HCT116 (cell line): Measurements from ENCODE around the gene TNNI3. TPM values are rescaled to one million over a fixed set of nuclear protein-coding genes. Genes with fewer than 3 reads are reported as not detected.

Experiments
- ATAC-seq: fragments of 200-7000 bp; cut with Tn5 transposase; 2 replicates; pipeline ENCODE4 v1.9.1; 2020; ENCODE audit warnings: mild to moderate bottlenecking, moderate library complexity
- BruUV-seq: library from RNA; stranded (reverse); fragments of 400-500 nt; replicated peaks from 2 replicates; lab custom pipeline; 2021; lab: Mats Ljungman, UMichigan
- CTCF ChIA-PET: fragments of 300-600 bp; sonication (Branson Sonifier 250); formaldehyde crosslinking; loops from one replicate; lab custom pipeline; 2021; ENCODE audit warnings: antibody characterized with exemption; lab: Charles Lee
- POLR2A ChIA-PET: fragments of 300-600, 350-600 bp; sonication (Branson Sonifier 250); formaldehyde crosslinking; loops from one replicate; lab custom pipeline; 2021; ENCODE audit warnings: antibody characterized with exemption; lab: Charles Lee
- RAD21 ChIA-PET, 2 experiments: fragments of 300-600 bp; sonication (Branson Sonifier 250); formaldehyde crosslinking; loops; one replicate each; lab custom pipeline; 2023; ENCODE audit warnings: low total read pairs in 2 of 2; ENCODE audit not compliant: uncharacterized antibody in 2 of 2, unreplicated experiment in 2 of 2, low non-redundant PET in 1 of 2; lab: Charles Lee
- DNase-seq: peaks from one replicate; pipeline ENCODE4 v3.0.0-alpha.2; 2010; ENCODE audit warnings: low read depth, low spot score
- H2AFZ ChIP-seq: fragments of 200-600 bp; shearing (Covaris generic), sonication (generic); 2 replicates; pipeline ENCODE4 v1.6.1; 2017; ENCODE audit warnings: low read depth, mixed run types, mixed read lengths, antibody characterized with exemption, low read length; ENCODE audit not compliant: poor library complexity, severe bottlenecking
- H3K27ac ChIP-seq: 2 replicates; pipeline ENCODE4 v1.5.1; 2012; ENCODE audit warnings: low read depth, low read length
- H3K27me3 ChIP-seq: fragments of 200-600 bp; sonication (generic); 2 replicates; pipeline ENCODE4 v1.6.1; 2016; ENCODE audit warnings: mixed run types, low read length, mixed read lengths; ENCODE audit not compliant: insufficient read depth
- H3K36me3 ChIP-seq, 2 experiments: fragments of 200-500 bp in 1 of 2; fragments of 200-600 bp in 1 of 2; sonication (Bioruptor generic) in 1 of 2; sonication (generic) in 1 of 2; 2 replicates each; pipeline versions ENCODE4 v1.5.1 to v1.6.1; 2014 to 2016; ENCODE audit warnings: low read length in 2 of 2, inconsistent platforms in 1 of 2, mixed read lengths in 1 of 2, mixed run types in 1 of 2; ENCODE audit not compliant: insufficient read depth in 2 of 2, control insufficient read depth in 1 of 2
- H3K4me1 ChIP-seq, 2 experiments: fragments of 200-600 bp in 1 of 2; sonication (generic) in 1 of 2; 2 replicates each; pipeline versions ENCODE4 v1.5.1 to v1.6.1; 2012 to 2017; ENCODE audit warnings: low read length in 2 of 2, inconsistent platforms in 1 of 2, mild to moderate bottlenecking in 1 of 2, mixed read lengths in 1 of 2, mixed run types in 1 of 2, moderate library complexity in 1 of 2; ENCODE audit not compliant: insufficient read depth in 2 of 2, control insufficient read depth in 1 of 2
- H3K4me2 ChIP-seq: fragments of 200-600 bp; sonication (generic); 2 replicates; pipeline ENCODE4 v1.6.1; 2017; ENCODE audit warnings: mixed run types, low read length, mixed read lengths
- H3K4me3 ChIP-seq, 2 experiments: fragments of 200-600 bp in 1 of 2; sonication (generic) in 1 of 2; replicated peaks in 1 of 2; 2 replicates each; pipeline ENCODE4 v1.5.1; 2011 to 2016; ENCODE audit warnings: low read length in 2 of 2, control low read depth in 1 of 2, low read depth in 1 of 2, mild to moderate bottlenecking in 1 of 2, mixed read lengths in 1 of 2, mixed run types in 1 of 2
- H3K79me2 ChIP-seq: fragments of 200-600 bp; sonication (generic); 2 replicates; pipeline ENCODE4 v1.6.1; 2017; ENCODE audit warnings: mild to moderate bottlenecking, mixed run types, low read length, moderate library complexity, mixed read lengths; ENCODE audit not compliant: insufficient read depth
- H3K9ac ChIP-seq: fragments of 200-600 bp; sonication (generic); 2 replicates; pipeline ENCODE4 v1.6.1; 2016; ENCODE audit warnings: low read length, mixed read lengths
- H3K9me2 ChIP-seq: fragments of 200-600 bp; sonication (generic), shearing (Covaris generic); 2 replicates; pipeline ENCODE4 v1.6.1; 2017; ENCODE audit warnings: mixed run types, mild to moderate bottlenecking, moderate library complexity; ENCODE audit not compliant: insufficient read depth
- H3K9me3 ChIP-seq, 2 experiments: fragments of 200-500 bp in 1 of 2; fragments of 200-600 bp in 1 of 2; sonication (Bioruptor generic) in 1 of 2; sonication (generic) in 1 of 2; 2 replicates each; pipeline ENCODE4 v1.6.1; 2014 to 2017; ENCODE audit warnings: low read length in 2 of 2, mixed read lengths in 2 of 2, inconsistent platforms in 1 of 2, low read depth in 1 of 2, mild to moderate bottlenecking in 1 of 2, mixed run types in 1 of 2, moderate library complexity in 1 of 2; ENCODE audit not compliant: control insufficient read depth in 1 of 2, insufficient read depth in 1 of 2
- H4K20me1 ChIP-seq: fragments of 200-600 bp; sonication (generic), shearing (Covaris generic); 2 replicates; pipeline ENCODE4 v1.6.1; 2017; ENCODE audit warnings: mixed run types, mild to moderate bottlenecking, moderate library complexity; ENCODE audit not compliant: insufficient read depth
- ELF1 ChIP-seq: IDR thresholded peaks from 2 replicates; pipeline ENCODE4 v1.6.1; 2012; ENCODE audit warnings: low read depth, borderline replicate concordance
- POLR2A ChIP-seq: IDR thresholded peaks from 2 replicates; pipeline ENCODE4 v1.7.0; 2011; ENCODE audit warnings: borderline replicate concordance; ENCODE audit not compliant: insufficient read depth, insufficient read length; ENCODE audit errors: extremely low read depth
- RAD21 ChIP-seq: IDR thresholded peaks from 2 replicates; pipeline ENCODE4 v1.6.1; 2012; ENCODE audit warnings: low read depth, mild to moderate bottlenecking
- SIN3A ChIP-seq: IDR thresholded peaks from 2 replicates; pipeline ENCODE4 v1.6.1; 2012; ENCODE audit warnings: low read depth
- SRF ChIP-seq: IDR thresholded peaks from 2 replicates; pipeline ENCODE4 v1.6.1; 2012; ENCODE audit warnings: low read depth
- ZNF274 ChIP-seq: fragments of 200-500 bp; sonication (Bioruptor generic); IDR thresholded peaks from 2 replicates; pipeline ENCODE4 v1.6.1; 2014; ENCODE audit warnings: mild to moderate bottlenecking, low read depth, low read length, inconsistent platforms
- intact Hi-C: fragments of 100-400 bp; cut with micrococcal nuclease; formaldehyde crosslinking; loops from 2 replicates; pipeline ENCODE4 v1.10.0; 2022
- total RNA-seq: library from RNA; stranded (reverse); gene quantifications from one replicate; pipeline ENCODE4 v1.2.1, GENCODE V29; 2021; ENCODE audit not compliant: unreplicated experiment
- TF ChIP-seq, protein P1 (sequence below): IDR thresholded peaks from 2 replicates; pipeline ENCODE4 v1.6.1; 2011; ENCODE audit warnings: mild to moderate bottlenecking, low read length, moderate library complexity; ENCODE audit not compliant: insufficient replicate concordance; ENCODE audit errors: extremely low read depth
- TF ChIP-seq, protein P2 (sequence below): IDR thresholded peaks from 2 replicates; pipeline ENCODE4 v1.6.1; 2012
- TF ChIP-seq, protein P3 (sequence below): IDR thresholded peaks from 2 replicates; pipeline ENCODE4 v1.6.1; 2012
- TF ChIP-seq, protein P4 (sequence below): IDR thresholded peaks from 2 replicates; pipeline ENCODE4 v1.6.1; 2012; ENCODE audit warnings: low read depth

The TNNI3 gene
- total RNA-seq, 1 experiment from 2014 or later: 42.1 TPM

DNA sequence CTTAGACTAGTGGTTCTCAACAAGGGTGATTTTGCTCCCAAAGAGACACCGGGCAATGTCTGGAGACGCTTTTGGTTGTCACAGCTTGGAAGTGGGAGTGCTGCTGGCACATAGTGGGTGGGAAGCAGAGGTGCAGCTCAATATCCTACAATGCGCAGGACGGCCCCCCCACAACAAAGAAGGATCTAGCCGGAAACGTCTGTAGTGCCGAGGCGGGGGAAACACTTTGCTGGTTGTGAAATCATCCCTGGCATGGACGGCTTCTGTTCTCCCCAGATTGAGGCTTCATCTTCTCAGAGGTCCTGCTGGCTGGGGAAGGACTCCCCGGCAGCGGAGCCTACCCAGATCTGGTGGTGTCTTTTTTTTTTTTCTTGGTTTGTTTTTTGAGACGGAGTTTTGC, 35.9 kb upstream of the TNNI3 start:
- no peak overlapping the region for H2AFZ ChIP-seq
- ChIA-PET CTCF (no interaction called here), POLR2A (no interaction called here), RAD21 (no interaction called here)
- BruUV-seq: no TSS peak
- H3K9me2 ChIP-seq: no peaks in the 10 kb centered on the region
- H3K4me3 ChIP-seq: no peak overlapping the region
- no peaks in the 10 kb centered on the region for H3K27me3 ChIP-seq
- no peak overlapping the region for H3K27ac ChIP-seq
- H3K79me2 ChIP-seq: peaks cover 4% of the 10 kb centered on the region; the same call in 1 of the 2 replicates
- no peak overlapping the region for H3K4me2 ChIP-seq
- H3K9ac ChIP-seq: no peak overlapping the region
- no peak for DNase-seq
- TF ChIP-seq RAD21 (no peak), SIN3A (no peak), ELF1 (no peak)
- TF ChIP-seq, protein P1, sequence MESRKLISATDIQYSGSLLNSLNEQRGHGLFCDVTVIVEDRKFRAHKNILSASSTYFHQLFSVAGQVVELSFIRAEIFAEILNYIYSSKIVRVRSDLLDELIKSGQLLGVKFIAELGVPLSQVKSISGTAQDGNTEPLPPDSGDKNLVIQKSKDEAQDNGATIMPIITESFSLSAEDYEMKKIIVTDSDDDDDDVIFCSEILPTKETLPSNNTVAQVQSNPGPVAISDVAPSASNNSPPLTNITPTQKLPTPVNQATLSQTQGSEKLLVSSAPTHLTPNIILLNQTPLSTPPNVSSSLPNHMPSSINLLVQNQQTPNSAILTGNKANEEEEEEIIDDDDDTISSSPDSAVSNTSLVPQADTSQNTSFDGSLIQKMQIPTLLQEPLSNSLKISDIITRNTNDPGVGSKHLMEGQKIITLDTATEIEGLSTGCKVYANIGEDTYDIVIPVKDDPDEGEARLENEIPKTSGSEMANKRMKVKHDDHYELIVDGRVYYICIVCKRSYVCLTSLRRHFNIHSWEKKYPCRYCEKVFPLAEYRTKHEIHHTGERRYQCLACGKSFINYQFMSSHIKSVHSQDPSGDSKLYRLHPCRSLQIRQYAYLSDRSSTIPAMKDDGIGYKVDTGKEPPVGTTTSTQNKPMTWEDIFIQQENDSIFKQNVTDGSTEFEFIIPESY: no peak
- TF ChIP-seq, protein P2, sequence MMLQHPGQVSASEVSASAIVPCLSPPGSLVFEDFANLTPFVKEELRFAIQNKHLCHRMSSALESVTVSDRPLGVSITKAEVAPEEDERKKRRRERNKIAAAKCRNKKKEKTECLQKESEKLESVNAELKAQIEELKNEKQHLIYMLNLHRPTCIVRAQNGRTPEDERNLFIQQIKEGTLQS: no peak
- TF ChIP-seq, protein P3, sequence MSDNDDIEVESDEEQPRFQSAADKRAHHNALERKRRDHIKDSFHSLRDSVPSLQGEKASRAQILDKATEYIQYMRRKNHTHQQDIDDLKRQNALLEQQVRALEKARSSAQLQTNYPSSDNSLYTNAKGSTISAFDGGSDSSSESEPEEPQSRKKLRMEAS: no peak
- peaks cover 7 to 17% of the 10 kb centered on the region in 2 experiments for H3K4me1 ChIP-seq
- H3K36me3 ChIP-seq: no peaks in the 10 kb centered on the region
- intact Hi-C loops: no loop called here
- no peaks in the 10 kb centered on the region for H3K9me3 ChIP-seq
- ATAC-seq: no peak
- H4K20me1 ChIP-seq: no peaks in the 10 kb centered on the region

DNA sequence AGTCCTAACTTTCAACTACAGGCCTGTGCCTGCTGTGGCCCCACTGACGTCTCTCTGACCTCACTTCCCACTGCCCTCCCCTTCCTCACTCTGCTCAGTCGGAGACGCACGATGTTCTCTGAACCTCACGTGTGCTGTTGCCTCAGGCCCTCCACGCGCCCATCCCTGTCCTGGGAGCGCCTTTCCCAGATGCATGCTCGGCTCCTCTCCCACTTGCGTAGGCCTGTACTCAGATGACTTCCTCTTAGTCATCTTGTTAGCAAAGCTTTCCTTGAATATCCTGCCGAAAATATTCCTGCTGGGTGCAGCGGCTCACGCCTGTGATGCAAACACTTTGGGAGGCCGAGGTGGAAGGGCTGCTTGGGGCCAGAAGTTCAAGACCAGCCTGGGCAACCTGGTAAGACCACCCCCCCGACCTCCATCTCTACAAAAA, 31.9 kb upstream of the TNNI3 start:
- Histone ChIP-seq H3K9me3 (no peaks in the 10 kb centered on the region), H3K4me3 (peak overlapping the region; percentile 52), H3K9ac (peak overlapping the region; percentile 63), H3K4me1 (peaks cover 10 to 33% of the 10 kb centered on the region in 2 experiments), H2AFZ (no peak overlapping the region), H3K27me3 (no peaks in the 10 kb centered on the region), H3K4me2 (peak overlapping the region; percentile 69), H3K27ac (peak overlapping the region; percentile 82), H4K20me1 (no peaks in the 10 kb centered on the region), H3K79me2 (peaks cover 4% of the 10 kb centered on the region; the same call in 1 of the 2 replicates), H3K36me3 (no peaks in the 10 kb centered on the region), H3K9me2 (no peaks in the 10 kb centered on the region)
- intact Hi-C loops: no loop called here
- ATAC-seq: peak; percentile 92
- BruUV-seq: no TSS peak
- ChIA-PET RAD21 (no interaction called here), POLR2A (interaction anchor here (0.7 to 2.5 kb wide), 7 partner anchors 9 to 194 kb away, joined by 3 to 7 read pairs (median 3); partner anchors contain the start of genes HSPBP1, PTPRH and TMEM238), CTCF (interaction anchor here (0.7 to 1.0 kb wide), 2 partner anchors 20 to 91 kb away, joined by 3 read pairs; partner anchors contain the start of gene PTPRH)
- DNase-seq: peak; percentile 88
- TF ChIP-seq, protein P3: peak; percentile 99
- TF ChIP-seq SRF (no peak; the same call in 1 of the 2 replicates), POLR2A (peak; percentile 92), ZNF274 (no peak)
- TF ChIP-seq, protein P4, sequence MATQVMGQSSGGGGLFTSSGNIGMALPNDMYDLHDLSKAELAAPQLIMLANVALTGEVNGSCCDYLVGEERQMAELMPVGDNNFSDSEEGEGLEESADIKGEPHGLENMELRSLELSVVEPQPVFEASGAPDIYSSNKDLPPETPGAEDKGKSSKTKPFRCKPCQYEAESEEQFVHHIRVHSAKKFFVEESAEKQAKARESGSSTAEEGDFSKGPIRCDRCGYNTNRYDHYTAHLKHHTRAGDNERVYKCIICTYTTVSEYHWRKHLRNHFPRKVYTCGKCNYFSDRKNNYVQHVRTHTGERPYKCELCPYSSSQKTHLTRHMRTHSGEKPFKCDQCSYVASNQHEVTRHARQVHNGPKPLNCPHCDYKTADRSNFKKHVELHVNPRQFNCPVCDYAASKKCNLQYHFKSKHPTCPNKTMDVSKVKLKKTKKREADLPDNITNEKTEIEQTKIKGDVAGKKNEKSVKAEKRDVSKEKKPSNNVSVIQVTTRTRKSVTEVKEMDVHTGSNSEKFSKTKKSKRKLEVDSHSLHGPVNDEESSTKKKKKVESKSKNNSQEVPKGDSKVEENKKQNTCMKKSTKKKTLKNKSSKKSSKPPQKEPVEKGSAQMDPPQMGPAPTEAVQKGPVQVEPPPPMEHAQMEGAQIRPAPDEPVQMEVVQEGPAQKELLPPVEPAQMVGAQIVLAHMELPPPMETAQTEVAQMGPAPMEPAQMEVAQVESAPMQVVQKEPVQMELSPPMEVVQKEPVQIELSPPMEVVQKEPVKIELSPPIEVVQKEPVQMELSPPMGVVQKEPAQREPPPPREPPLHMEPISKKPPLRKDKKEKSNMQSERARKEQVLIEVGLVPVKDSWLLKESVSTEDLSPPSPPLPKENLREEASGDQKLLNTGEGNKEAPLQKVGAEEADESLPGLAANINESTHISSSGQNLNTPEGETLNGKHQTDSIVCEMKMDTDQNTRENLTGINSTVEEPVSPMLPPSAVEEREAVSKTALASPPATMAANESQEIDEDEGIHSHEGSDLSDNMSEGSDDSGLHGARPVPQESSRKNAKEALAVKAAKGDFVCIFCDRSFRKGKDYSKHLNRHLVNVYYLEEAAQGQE: no peak
